HepG2 (cell line): ENCODE data around the gene ATXN2. TPM values are rescaled to one million over a fixed set of nuclear protein-coding genes. Genes with fewer than 3 reads are reported as not detected.

Experiments used
- CBFB ChIP-seq: sonication (generic); formaldehyde crosslinking; IDR thresholded peaks from 2 replicates; pipeline ENCODE4 v1.4.0; 2020; ENCODE audit warnings: missing genetic modification reagents
- FOSL1 ChIP-seq: sonication (generic); formaldehyde crosslinking; IDR thresholded peaks from 2 replicates; pipeline ENCODE4 v1.9.0; 2021; ENCODE audit warnings: missing genetic modification reagents, borderline replicate concordance
- GLI4 ChIP-seq: sonication (generic); formaldehyde crosslinking; IDR thresholded peaks from 2 replicates; pipeline ENCODE4 v1.5.1; 2020; ENCODE audit warnings: missing genetic modification reagents, mild to moderate bottlenecking, moderate library complexity, borderline replicate concordance
- JUN ChIP-seq: sonication (generic); formaldehyde crosslinking; IDR thresholded peaks from 2 replicates; pipeline ENCODE4 v1.4.0; 2020; ENCODE audit warnings: mild to moderate bottlenecking, missing genetic modification reagents
- KMT2A ChIP-seq: sonication (generic); formaldehyde crosslinking; IDR thresholded peaks from 2 replicates; pipeline ENCODE4 v1.4.0; 2020; ENCODE audit warnings: missing genetic modification reagents
- MED1 ChIP-seq: sonication (generic); formaldehyde crosslinking; IDR thresholded peaks from 2 replicates; pipeline ENCODE4 v1.4.0; 2020; ENCODE audit warnings: missing genetic modification reagents
- NONO ChIP-seq, 2 experiments: fragments of 450-650 bp in 1 of 2; sonication (generic) in 1 of 2; formaldehyde crosslinking in 1 of 2; IDR thresholded peaks in 1 of 2; conservative IDR thresholded peaks in 1 of 2; 2 replicates each; pipeline versions ENCODE4 v1.6.1 to v1.8.0; 2017 to 2022; ENCODE audit warnings: mild to moderate bottlenecking in 1 of 2, missing genetic modification reagents in 1 of 2, moderate library complexity in 1 of 2
- NR1H2 ChIP-seq: sonication (generic); formaldehyde crosslinking; IDR thresholded peaks from 2 replicates; pipeline ENCODE4 v1.8.1; 2022; ENCODE audit warnings: low read depth, missing genetic modification reagents, borderline replicate concordance
- NR2F2 ChIP-seq: IDR thresholded peaks from 2 replicates; pipeline ENCODE4 v1.6.1; 2012; ENCODE audit warnings: low read depth, inconsistent platforms, borderline replicate concordance
- POGZ ChIP-seq: sonication (generic); formaldehyde crosslinking; IDR thresholded peaks from 2 replicates; pipeline ENCODE4 v1.4.0; 2020; ENCODE audit warnings: mild to moderate bottlenecking, missing genetic modification reagents
- SOX13 ChIP-seq, 3 experiments: fragments of 450-650 bp in 1 of 3; sonication (generic) in 1 of 3; formaldehyde crosslinking in 1 of 3; IDR thresholded peaks in 2 of 3; conservative IDR thresholded peaks in 1 of 3; 2 replicates each; pipeline versions ENCODE4 v1.5.0 to v1.6.1; 2016 to 2020; ENCODE audit warnings: antibody characterized with exemption in 1 of 3, mild to moderate bottlenecking in 1 of 3, missing compliant biosample characterization in 1 of 3, missing genetic modification reagents in 1 of 3, moderate library complexity in 1 of 3
- TSC22D2 ChIP-seq: sonication (generic); formaldehyde crosslinking; IDR thresholded peaks from 2 replicates; pipeline ENCODE4 v1.5.1; 2020; ENCODE audit warnings: missing genetic modification reagents, mild to moderate bottlenecking, borderline replicate concordance
- ZNF124 ChIP-seq: sonication (generic); formaldehyde crosslinking; IDR thresholded peaks from 2 replicates; pipeline ENCODE4 v1.4.0; 2020; ENCODE audit warnings: missing genetic modification reagents
- ZNF256 ChIP-seq: sonication (generic); formaldehyde crosslinking; conservative IDR thresholded peaks from 2 replicates; pipeline ENCODE4 v1.4.0; 2020; ENCODE audit warnings: missing genetic modification reagents
- ZNF547 ChIP-seq: sonication (generic); formaldehyde crosslinking; IDR thresholded peaks from 2 replicates; pipeline ENCODE4 v1.5.1; 2020; ENCODE audit warnings: mild to moderate bottlenecking, missing genetic modification reagents
- ZNF574 ChIP-seq: sonication (generic); formaldehyde crosslinking; IDR thresholded peaks from 2 replicates; pipeline ENCODE4 v1.4.0; 2020; ENCODE audit warnings: missing genetic modification reagents
- ZNF746 ChIP-seq: sonication (generic); formaldehyde crosslinking; IDR thresholded peaks from 2 replicates; pipeline ENCODE4 v1.8.0; 2022; ENCODE audit warnings: mild to moderate bottlenecking, missing genetic modification reagents
- ZNF839 ChIP-seq: sonication (generic); formaldehyde crosslinking; IDR thresholded peaks from 2 replicates; pipeline ENCODE4 v1.4.0; 2020; ENCODE audit warnings: missing genetic modification reagents, mild to moderate bottlenecking, borderline replicate concordance
- ZNF883 ChIP-seq: sonication (generic); formaldehyde crosslinking; IDR thresholded peaks from 2 replicates; pipeline ENCODE4 v1.5.1; 2020; ENCODE audit warnings: mild to moderate bottlenecking, missing genetic modification reagents; ENCODE audit errors: not compliant biosample characterization
- polyA plus RNA-seq, 8 experiments: library from polyadenylated mRNA; depleted of rRNA in 3 of 8; stranded (reverse) in 7 of 8; unstranded in 1 of 8; fragments of >200 nt; fragmentation: Illumina TruSeq in 4 of 8; extraction: Trizol in 4 of 8; gene quantifications; 2 replicates each; pipeline versions ENCODE4 v1.2.1 to v1.2.3, GENCODE V29; 2011 to 2016; ENCODE audit warnings: low read depth in 4 of 8, missing spikeins in 1 of 8, mixed read lengths in 1 of 8; ENCODE audit not compliant: insufficient read depth in 1 of 8
- total RNA-seq, 5 experiments: library from RNA; depleted of rRNA; stranded (reverse); fragments of >200 nt; fragmentation: Illumina TruSeq; extraction: Trizol; gene quantifications; 2 replicates each; pipeline ENCODE4 v1.2.3, GENCODE V29; 2016; ENCODE audit warnings: low read depth in 1 of 5
- TF ChIP-seq, protein P1 (sequence below): sonication (generic); formaldehyde crosslinking; IDR thresholded peaks from 2 replicates; pipeline ENCODE4 v1.8.0; 2023; ENCODE audit warnings: mild to moderate bottlenecking, missing genetic modification reagents
- TF ChIP-seq, protein P2 (sequence below), 2 experiments: IDR thresholded peaks; 2 replicates each; pipeline ENCODE4 v1.6.1; 2011 to 2012; ENCODE audit warnings: low read length in 2 of 2, borderline replicate concordance in 1 of 2, low read depth in 1 of 2, mild to moderate bottlenecking in 1 of 2, moderate library complexity in 1 of 2

Gene ATXN2
- total and polyA plus RNA-seq, 2 of the 13 experiments (the other 11 are each of a cell fraction or from before 2014, with no cell fraction given), result 18.1 to 27.1 TPM

DNA sequence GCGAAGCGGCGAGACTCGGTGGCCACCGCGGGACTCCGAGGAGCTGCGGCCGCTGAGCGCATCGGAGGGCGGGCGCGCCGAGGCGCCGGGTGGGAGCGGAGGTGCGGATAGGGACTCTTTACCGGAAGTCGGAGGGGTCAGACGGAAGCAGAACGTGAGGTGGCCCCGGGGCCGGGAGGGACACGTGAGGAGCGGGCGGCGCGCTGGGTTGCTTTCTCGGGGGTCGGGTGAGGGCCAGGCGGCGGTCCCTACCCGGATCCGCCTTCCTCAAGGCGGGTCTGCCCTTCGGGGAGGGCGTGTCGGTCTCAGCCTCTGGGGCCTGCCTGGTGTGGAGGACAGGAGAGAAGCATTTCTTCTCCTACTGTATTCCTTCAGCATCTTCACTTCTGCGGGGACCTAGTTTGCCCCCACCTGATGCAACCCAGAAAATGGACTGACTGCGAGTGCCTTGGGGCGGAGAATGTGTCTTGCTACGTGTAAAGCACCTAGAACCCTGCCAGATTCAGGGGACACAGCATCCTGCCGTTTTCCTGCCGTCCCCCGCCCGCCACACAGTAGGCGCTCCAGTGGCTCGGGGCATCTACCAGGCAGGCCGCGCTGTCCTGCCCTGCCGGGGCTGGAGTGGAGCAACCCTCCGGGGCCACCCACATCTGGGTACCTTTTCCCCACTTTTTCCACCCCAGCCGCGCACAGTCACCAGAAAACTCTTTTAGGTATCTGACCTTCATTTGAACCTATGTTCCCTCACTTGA lies 514 bp upstream of the ATXN2 start (continued):
- TF ChIP-seq ZNF574 (CRISPR knock-in tag) (peak; percentile 76), FOSL1 (CRISPR knock-in tag) (no peak), NONO (IDR thresholded peaks at IDR 0.05) (no peak), NONO (CRISPR knock-in tag; conservative IDR thresholded peaks at IDR 0.05) (no peak; the same call in 1 of the 2 replicates), CBFB (CRISPR knock-in tag) (no peak), ZNF839 (CRISPR knock-in tag) (0 out of 2 replicates have a peak, but pooled peaks have one; percentile 68), ZNF256 (CRISPR knock-in tag) (no peak), TSC22D2 (no peak), POGZ (CRISPR knock-in tag) (peak; percentile 53; the same call in 1 of the 2 replicates), NR2F2 (no peak; the same call in 1 of the 2 replicates), ZNF547 (no peak), SOX13 (IDR thresholded peaks at IDR 0.05) (no peak), SOX13 (CRISPR knock-in tag; conservative IDR thresholded peaks at IDR 0.05 in 1 of 2, IDR thresholded peaks at IDR 0.05 in 1 of 2) (no peak; a peak in 1 of 4 replicates), ZNF746 (peak; percentile 78), ZNF883 (peak; percentile 55), JUN (no peak), NR1H2 (CRISPR knock-in tag) (peak; percentile 26; the same call in 1 of the 2 replicates), ZNF124 (CRISPR knock-in tag) (no peak), KMT2A (CRISPR knock-in tag) (no peak), MED1 (no peak; the same call in 1 of the 2 replicates), GLI4 (CRISPR knock-in tag) (peak; percentile 83; the same call in 1 of the 2 replicates)
- TF ChIP-seq, protein P1, sequence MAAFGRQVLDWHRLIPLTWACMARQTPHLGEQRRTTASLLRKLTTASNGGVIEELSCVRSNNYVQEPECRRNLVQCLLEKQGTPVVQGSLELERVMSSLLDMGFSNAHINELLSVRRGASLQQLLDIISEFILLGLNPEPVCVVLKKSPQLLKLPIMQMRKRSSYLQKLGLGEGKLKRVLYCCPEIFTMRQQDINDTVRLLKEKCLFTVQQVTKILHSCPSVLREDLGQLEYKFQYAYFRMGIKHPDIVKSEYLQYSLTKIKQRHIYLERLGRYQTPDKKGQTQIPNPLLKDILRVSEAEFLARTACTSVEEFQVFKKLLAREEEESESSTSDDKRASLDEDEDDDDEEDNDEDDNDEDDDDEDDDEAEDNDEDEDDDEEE (CRISPR knock-in tag), result no peak; the same call in 1 of the 2 replicates
- TF ChIP-seq, protein P2, sequence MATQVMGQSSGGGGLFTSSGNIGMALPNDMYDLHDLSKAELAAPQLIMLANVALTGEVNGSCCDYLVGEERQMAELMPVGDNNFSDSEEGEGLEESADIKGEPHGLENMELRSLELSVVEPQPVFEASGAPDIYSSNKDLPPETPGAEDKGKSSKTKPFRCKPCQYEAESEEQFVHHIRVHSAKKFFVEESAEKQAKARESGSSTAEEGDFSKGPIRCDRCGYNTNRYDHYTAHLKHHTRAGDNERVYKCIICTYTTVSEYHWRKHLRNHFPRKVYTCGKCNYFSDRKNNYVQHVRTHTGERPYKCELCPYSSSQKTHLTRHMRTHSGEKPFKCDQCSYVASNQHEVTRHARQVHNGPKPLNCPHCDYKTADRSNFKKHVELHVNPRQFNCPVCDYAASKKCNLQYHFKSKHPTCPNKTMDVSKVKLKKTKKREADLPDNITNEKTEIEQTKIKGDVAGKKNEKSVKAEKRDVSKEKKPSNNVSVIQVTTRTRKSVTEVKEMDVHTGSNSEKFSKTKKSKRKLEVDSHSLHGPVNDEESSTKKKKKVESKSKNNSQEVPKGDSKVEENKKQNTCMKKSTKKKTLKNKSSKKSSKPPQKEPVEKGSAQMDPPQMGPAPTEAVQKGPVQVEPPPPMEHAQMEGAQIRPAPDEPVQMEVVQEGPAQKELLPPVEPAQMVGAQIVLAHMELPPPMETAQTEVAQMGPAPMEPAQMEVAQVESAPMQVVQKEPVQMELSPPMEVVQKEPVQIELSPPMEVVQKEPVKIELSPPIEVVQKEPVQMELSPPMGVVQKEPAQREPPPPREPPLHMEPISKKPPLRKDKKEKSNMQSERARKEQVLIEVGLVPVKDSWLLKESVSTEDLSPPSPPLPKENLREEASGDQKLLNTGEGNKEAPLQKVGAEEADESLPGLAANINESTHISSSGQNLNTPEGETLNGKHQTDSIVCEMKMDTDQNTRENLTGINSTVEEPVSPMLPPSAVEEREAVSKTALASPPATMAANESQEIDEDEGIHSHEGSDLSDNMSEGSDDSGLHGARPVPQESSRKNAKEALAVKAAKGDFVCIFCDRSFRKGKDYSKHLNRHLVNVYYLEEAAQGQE (IDR thresholded peaks at IDR 0.05; ENCODE audit: borderline replicate concordance in 1 of 2, low read depth in 1 of 2, low read length in 2 of 2), result peak in 1 of 2 experiments; percentile 55; a peak in 1 of 4 replicates
